TTC549 (cell line): ENCODE results near the gene CYP2J2.
"Not testable (repeated sequence)": the region's sequence is repeated elsewhere in the genome, so short reads cannot be mapped to it uniquely, and the experiment has no call there.

Experiments used
- FAIRE-seq: peaks from 2 replicates; lab custom pipeline; 2012; peaks lifted over from hg19 to GRCh38; lab: Jason Lieb, UNC

Gene CYP2J2, protein sequence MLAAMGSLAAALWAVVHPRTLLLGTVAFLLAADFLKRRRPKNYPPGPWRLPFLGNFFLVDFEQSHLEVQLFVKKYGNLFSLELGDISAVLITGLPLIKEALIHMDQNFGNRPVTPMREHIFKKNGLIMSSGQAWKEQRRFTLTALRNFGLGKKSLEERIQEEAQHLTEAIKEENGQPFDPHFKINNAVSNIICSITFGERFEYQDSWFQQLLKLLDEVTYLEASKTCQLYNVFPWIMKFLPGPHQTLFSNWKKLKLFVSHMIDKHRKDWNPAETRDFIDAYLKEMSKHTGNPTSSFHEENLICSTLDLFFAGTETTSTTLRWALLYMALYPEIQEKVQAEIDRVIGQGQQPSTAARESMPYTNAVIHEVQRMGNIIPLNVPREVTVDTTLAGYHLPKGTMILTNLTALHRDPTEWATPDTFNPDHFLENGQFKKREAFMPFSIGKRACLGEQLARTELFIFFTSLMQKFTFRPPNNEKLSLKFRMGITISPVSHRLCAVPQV

DNA sequence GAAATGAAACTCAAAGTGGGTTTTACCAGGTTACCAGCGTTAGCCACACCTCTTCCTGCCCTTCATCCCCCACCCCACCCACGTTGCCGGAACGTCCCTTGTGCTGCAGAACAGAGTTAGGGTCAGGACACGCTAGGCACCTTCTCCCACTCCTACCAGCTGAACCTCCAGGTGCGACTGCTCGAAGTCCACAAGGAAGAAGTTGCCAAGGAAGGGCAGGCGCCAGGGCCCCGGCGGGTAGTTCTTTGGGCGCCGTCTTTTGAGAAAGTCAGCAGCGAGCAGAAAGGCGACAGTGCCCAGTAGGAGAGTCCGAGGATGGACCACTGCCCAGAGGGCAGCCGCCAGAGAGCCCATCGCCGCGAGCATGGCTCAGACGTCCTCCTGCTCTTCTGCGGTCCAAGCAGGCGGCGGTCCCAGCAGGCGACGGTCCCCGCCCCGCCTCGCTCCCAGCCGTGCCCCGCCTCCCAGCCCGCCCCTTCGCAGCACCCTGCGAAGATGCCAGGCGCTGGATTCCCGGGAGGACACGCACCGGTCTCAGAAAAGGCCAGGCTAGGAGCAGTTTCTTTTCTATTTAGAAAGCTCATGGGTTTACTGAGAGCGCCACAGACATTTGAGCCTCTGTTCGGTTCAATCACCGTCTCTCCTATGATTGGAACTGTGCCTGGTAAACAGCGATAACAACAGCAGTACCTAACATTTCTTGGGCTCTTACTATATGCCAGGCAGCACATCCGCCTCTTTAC, at the start of gene CYP2J2:
Gene CYP2J2, minus strand, starts transcription at position 393 of the 743 bp plus-strand sequence. Its CDS starts 27 bp downstream, at position 366.
- FAIRE-seq: no peak

GRCh38 chr1:59973719-59974118, 47.1 kb upstream of the CYP2J2 start:
- no peak for FAIRE-seq

- no peak for FAIRE-seq
Observed at GRCh38 chr1:59972216-59972927, 45.8 kb upstream of the CYP2J2 start.

GRCh38 chr1:59971464-59971911, 44.9 kb upstream of the CYP2J2 start:
- FAIRE-seq: no peak

DNA sequence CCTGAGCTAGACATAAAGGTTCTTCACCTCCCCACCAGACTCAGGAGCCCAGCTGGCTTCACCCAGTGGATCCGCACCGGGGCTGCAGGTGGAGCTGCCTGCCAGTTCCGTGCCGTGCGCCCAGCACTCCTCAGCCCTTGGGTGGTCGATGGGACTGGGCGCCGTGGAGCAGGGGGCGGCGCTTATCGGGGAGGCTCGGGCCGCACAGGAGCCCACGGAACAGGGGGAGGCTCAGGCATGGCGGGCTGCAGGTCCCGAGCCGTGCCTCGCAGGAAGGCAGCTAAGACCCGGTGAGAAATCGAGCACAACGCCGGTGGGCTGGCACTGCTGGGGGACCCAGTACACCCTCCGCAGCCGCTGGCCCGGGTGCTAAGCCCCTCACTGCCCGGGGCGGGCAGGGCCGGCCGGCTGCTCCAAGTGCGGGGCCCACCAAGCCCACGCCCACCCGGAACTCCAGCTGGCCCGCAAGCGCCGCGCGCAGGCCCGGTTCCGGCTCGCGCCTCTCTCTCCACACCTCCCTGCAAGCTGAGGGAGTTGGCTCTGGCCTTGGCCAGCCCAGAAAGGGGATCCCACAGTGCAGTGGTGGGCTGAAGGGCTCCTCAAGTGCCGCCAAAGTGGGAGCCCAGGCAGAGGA, 43.1 kb upstream of the CYP2J2 start:
- FAIRE-seq: not testable (repeated sequence)

DNA sequence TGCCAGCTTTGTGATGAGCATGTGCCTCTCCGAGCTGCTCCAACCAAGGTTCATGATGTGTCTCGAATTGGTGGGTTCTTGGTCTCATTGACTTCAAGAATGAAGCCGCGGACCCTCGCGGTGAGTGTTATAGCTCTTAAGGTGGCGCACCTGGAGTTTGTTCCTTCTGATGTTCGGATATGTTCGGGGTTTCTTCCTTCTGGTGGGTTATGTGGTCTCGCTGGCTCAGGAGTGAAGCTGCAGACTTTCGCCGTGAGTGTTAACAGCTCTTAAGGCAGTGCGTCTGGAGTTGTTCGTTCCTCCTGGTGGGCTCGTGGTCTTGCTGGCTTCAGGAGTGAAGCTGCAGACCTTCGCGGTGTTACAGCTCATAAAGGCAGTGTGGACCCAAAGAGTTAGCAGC, 42.2 kb upstream of the CYP2J2 start:
- not testable (repeated sequence) for FAIRE-seq

GRCh38 chr1:59967780-59968179, 41.2 kb upstream of the CYP2J2 start:
- no peak for FAIRE-seq

- no peak for FAIRE-seq
Observed at GRCh38 chr1:59967141-59967697, 40.6 kb upstream of the CYP2J2 start.

DNA sequence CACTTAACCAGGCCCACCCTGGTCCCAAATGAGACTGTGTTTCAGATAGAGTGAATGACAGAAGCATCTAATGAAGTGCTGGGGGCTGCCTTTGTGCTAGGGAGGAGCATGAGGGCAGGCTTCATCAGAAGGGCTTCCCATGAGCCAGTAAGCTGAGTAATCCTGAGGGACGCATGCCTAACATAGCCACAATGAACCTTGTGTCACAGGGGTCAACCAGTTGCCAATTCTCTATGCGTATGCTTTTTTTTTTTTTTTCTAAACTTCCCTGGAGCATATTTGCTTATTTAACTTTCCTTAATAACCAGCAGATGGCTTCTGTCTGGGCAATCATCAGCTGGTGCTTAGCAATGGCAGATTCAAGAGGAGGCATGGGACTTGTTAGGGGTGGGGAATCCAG, 25.5 kb upstream of the CYP2J2 start:
- FAIRE-seq: no peak

GRCh38 chr1:59949648-59950047, 23.1 kb upstream of the CYP2J2 start:
- no peak for FAIRE-seq

- FAIRE-seq: no peak
Observed at GRCh38 chr1:59948990-59949389, 22.4 kb upstream of the CYP2J2 start.

- FAIRE-seq: no peak
Observed at GRCh38 chr1:59947047-59947938, 20.7 kb upstream of the CYP2J2 start.

- no peak for FAIRE-seq
Observed at GRCh38 chr1:59945790-59946189, 19.2 kb upstream of the CYP2J2 start.

- no peak for FAIRE-seq
Observed at GRCh38 chr1:59939393-59939792, 12.8 kb upstream of the CYP2J2 start.

- no peak for FAIRE-seq
Observed at GRCh38 chr1:59937636-59938210, 11.2 kb upstream of the CYP2J2 start.

DNA sequence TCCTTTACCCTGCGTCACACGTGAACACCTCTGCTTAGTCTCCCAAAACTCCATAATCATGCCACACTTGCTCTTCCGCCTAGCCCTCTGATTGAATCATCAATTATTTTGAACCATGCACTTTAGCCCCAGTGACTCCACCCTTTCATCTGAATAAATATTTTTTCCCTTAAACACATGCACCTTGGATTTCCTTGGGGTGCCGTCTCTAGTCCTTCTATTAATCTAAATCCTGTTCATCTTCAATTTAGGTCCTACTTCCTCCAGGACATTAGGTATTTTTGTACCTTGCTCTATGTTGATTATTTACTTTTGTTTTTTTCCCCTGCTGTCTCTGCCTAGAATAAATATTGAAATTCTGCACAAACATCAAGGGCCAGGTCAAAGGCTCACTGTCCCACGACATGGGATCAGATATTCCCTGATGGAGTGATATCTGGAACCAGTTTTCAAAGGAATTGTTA, 9.8 kb upstream of the CYP2J2 start:
- no peak for FAIRE-seq

GRCh38 chr1:59928996-59929395, 2.4 kb upstream of the CYP2J2 start:
- no peak for FAIRE-seq

DNA sequence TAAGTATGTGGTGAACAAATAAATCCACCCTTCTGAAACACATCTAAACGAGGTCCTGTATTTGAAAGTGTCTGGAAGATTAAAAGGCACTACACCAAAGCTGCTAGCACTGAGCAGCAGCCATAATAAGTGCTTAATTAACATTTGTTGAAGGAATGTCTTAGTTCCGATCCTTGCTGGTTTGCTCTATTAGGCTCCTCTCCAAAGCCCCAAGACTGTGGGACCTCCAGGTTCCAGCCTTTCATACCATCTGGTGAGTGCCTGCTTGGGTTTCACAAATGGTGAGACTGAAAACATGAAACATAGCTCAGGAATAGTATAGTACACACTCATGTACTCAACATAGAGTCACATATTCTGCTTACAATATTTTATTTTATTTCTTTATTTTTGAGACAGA, 640 bp upstream of the CYP2J2 start:
- FAIRE-seq: no peak

DNA sequence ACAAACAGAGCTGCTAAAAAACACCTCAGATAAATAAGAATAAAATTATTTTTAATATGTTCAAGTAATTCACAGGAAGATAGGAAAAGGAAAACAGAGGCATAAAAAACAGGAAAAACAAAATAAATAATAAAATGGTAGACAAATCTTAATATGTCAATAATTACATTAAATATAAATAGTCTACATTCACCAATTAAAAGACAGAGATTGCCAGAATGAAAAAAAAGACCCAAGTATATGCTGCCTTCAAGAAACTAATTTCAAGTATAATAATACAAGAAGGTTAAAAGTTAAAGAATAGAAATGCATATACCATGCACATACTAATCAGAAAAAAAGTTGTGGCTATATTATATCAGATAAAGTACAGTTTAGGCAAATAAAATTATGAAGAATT, 1.9 kb downstream of the CYP2J2 start:
- no peak for FAIRE-seq

DNA sequence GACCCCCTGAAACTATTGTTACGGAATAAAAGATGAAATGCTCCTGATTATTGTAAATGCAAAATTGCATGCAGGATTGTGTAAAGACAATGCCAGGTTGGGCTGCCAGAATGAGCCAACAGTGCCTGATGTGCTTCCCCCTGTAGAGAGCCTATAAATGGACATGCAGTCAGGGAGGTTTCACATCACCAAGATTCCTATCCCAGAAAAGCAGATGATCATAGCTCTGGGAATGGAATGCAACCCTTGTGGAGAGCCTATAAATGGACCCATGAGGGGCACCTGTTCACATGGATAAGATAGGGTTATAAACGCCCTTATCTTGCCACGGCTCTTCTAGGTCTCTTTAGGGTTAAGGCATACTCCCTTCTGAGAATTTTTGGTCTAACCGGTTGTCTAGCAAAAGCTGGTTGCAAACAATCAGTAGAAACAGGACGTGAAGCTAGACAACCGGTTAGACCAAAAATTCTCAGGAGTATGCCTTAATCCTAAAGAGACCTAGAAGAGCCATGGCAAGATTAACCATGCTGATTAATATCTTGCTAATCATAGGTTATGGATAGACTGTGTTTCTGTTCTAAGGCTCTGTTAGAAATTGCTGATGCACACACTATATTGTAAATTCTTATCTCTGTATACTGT, 5.2 kb downstream of the CYP2J2 start:
- not testable (repeated sequence) for FAIRE-seq
